ENCODE measurements around the gene SNAI3.

- TF ChIP-seq CTCF (IDR thresholded peaks at IDR 0.05) (no peak), POLR2A (IDR thresholded peaks at IDR 0.05) (no peak)
Measured at GRCh38 chr16:88678224-88678979, 7.9 kb downstream of the SNAI3 start.

Data from esophagus squamous epithelium (tissue), 4 donors.